ENCODE results near the gene KDM2B. TPM values are rescaled to one million over a fixed set of nuclear protein-coding genes. Genes with fewer than 3 reads are reported as not detected.

KDM2B gene
- total and polyA plus RNA-seq, 2 of the 8 experiments (the other 6 are each of a cell fraction or from before 2014, with no cell fraction given), result 111 to 162 TPM

DNA sequence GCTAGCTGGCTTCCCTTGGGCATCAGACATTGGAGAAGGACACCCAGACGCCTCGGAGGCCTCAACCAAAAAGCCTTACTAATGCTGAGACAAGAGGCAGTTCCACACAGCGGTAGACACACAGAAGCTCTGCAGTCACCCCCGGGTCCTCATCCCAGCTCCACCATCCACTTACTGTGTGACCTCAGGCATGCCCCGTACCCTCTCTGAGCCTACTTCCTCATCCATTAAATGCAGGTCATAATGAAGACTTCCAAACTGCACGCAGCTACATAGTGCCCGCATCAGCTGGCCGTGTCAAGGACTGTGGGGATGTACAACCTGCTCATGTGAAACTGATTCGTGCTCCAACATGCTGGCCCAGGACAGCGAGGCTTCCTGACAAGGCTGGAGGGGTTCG, 72.3 kb downstream of the KDM2B start:
- Histone ChIP-seq H3K56ac (replicated peaks; ENCODE audit: insufficient read length, low read depth, low read length) (no peak overlapping the region), H2BK5ac (ENCODE audit: low read depth, low read length) (no peak overlapping the region), H2BK120ac (replicated peaks; ENCODE audit: low read depth, low read length) (no peak overlapping the region), H3K14ac (ENCODE audit: insufficient read length) (no peak overlapping the region), H3K9ac (replicated peaks in 1 of 4; ENCODE audit: extremely low read depth in 1 of 4, low read depth in 3 of 4, low read length in 3 of 4) (no peak overlapping the region), H4K5ac (ENCODE audit: insufficient read length, low read depth, low read length) (no peak overlapping the region), H3K4me1 (replicated peaks in 1 of 4; ENCODE audit: control insufficient read depth in 3 of 4, insufficient read depth in 4 of 4, low read length in 3 of 4) (peaks cover 0 to under 1% (median 0%) of the 10 kb centered on the region in 4 experiments; a peak in 1 of 7 replicates), H3K4me3 (ENCODE audit: extremely low read depth in 1 of 4, insufficient read depth in 2 of 4, low read depth in 3 of 4, low read length in 4 of 4) (no peak overlapping the region), H3K79me1 (ENCODE audit: low read depth, low read length) (peaks cover 7% of the 10 kb centered on the region), H3K9me3 (ENCODE audit: insufficient read depth in 2 of 2, low read depth in 1 of 2, low read length in 1 of 2) (no peaks in the 10 kb centered on the region), H3K27ac (ENCODE audit: low read depth, low read length) (no peak overlapping the region), H4K91ac (replicated peaks; ENCODE audit: insufficient read length, low read length) (no peak overlapping the region), H3K23ac (ENCODE audit: insufficient read length) (no peak overlapping the region), H4K8ac (ENCODE audit: extremely low read depth, insufficient read depth, low read length) (no peak overlapping the region), H4K20me1 (replicated peaks in 1 of 2; ENCODE audit: control insufficient read depth in 1 of 2, insufficient read depth in 2 of 2, low read length in 2 of 2) (peaks cover 12 to 13% of the 10 kb centered on the region in 2 experiments), H2BK15ac (ENCODE audit: low read length) (no peak overlapping the region), H3K23me2 (ENCODE audit: low read depth, low read length) (no peaks in the 10 kb centered on the region), H3K18ac (ENCODE audit: extremely low read depth, low read length) (no peak overlapping the region), H3K79me2 (ENCODE audit: control insufficient read depth in 1 of 2, insufficient read depth in 2 of 2, low read length in 2 of 2) (peaks cover 0 to 12% of the 10 kb centered on the region in 2 experiments; a peak in 1 of 4 replicates), H2BK12ac (ENCODE audit: low read depth, low read length) (no peak overlapping the region), H2AFZ (ENCODE audit: low read length) (no peak overlapping the region), H2AK5ac (ENCODE audit: low read depth, low read length) (no peak overlapping the region), H3K4ac (replicated peaks; ENCODE audit: insufficient read length, low read depth, low read length) (no peak overlapping the region), H2BK20ac (ENCODE audit: low read length) (no peak overlapping the region), H3K36me3 (ENCODE audit: control insufficient read depth in 2 of 4, insufficient read depth in 4 of 4, low read length in 3 of 4) (peaks cover 30 to 73% (median 44%) of the 10 kb centered on the region in 4 experiments), H3K27me3 (replicated peaks in 1 of 4; ENCODE audit: control insufficient read depth in 3 of 4, extremely low read depth in 1 of 4, insufficient read depth in 3 of 4, low read length in 3 of 4) (no peaks in the 10 kb centered on the region), H3K4me2 (ENCODE audit: insufficient read depth in 1 of 2, low read depth in 2 of 2, low read length in 2 of 2) (no peak overlapping the region)
- 92% methylated on average over 11 of the region's 11 CpGs; no CpG with 5 or more reads in 1 of the 2 experiments for WGBS, 2 experiments (ENCODE audit: extremely low coverage in 1 of 2, insufficient coverage in 1 of 2, insufficient read length in 1 of 2, insufficient replicate concordance in 2 of 2, low coverage in 1 of 2, low lambda C conversion rate in 2 of 2, missing lambda C conversion rate in 1 of 2)
- ChIA-PET POLR2A (ENCODE audit: partially characterized antibody) (interaction anchor here (0.7 to 1.2 kb wide), 6 partner anchors 9 to 174 kb away, joined by 3 to 4 read pairs (median 3); no protein-coding TSS in a partner anchor), CTCF (ENCODE audit: partially characterized antibody) (interaction anchor here (1.2 to 4.1 kb wide), 4 partner anchors 9 to 43 kb away, joined by 3 to 20 read pairs (median 10); no protein-coding TSS in a partner anchor)
- FAIRE-seq, result no peak
- peak; percentile 28; the same call in 1 of the 2 replicates for TF ChIP-seq POLR2AphosphoS5 (IDR thresholded peaks at IDR 0.05; ENCODE audit: low read depth, low read length)
- no peak for TF ChIP-seq NANOG (IDR thresholded peaks at IDR 0.05; ENCODE audit: insufficient read depth, low read depth, low read length, poor library complexity, severe bottlenecking)
- no peak for DNase-seq (ENCODE audit: low read depth in 1 of 2, low spot score in 2 of 2)
